Tibial nerve (tissue), 4 donors: ENCODE measurements around the gene GRIK3. TPM values are rescaled to one million over a fixed set of nuclear protein-coding genes. Genes with fewer than 3 reads are reported as not detected.

ENCODE experiments used
- DNase-seq, 2 donors: peaks; one replicate each; pipeline ENCODE4 v3.0.0-alpha.2; 2019; ENCODE audit warnings: low spot score in 2 of 2
- H3K27ac ChIP-seq, 4 donors: fragments of 200-600 bp; sonication (generic) in 3 of 4; one replicate each; pipeline ENCODE4 v1.5.1; 2017 to 2019; ENCODE audit warnings: mild to moderate bottlenecking in 1 of 4
- H3K27me3 ChIP-seq, 2 donors: fragments of 200-600 bp; sonication (generic) in 1 of 2; one replicate each; pipeline versions ENCODE4 v1.5.1 to v1.6.0; 2017 to 2019
- H3K36me3 ChIP-seq, 3 donors: fragments of 200-600 bp; sonication (generic); one replicate each; pipeline ENCODE4 v1.5.1; 2018 to 2019
- H3K4me1 ChIP-seq, 4 donors: fragments of 200-600 bp; sonication (generic) in 3 of 4; one replicate each; pipeline ENCODE4 v1.5.1; 2017 to 2019
- H3K4me3 ChIP-seq, 4 donors: fragments of 200-600 bp; sonication (generic) in 3 of 4; one replicate each; pipeline ENCODE4 v1.5.1; 2017 to 2019; ENCODE audit warnings: mild to moderate bottlenecking in 1 of 4, moderate library complexity in 1 of 4
- H3K9me3 ChIP-seq, 4 donors: fragments of 200-600 bp; sonication (generic) in 3 of 4; one replicate each; pipeline ENCODE4 v1.5.1; 2017 to 2019
- EP300 ChIP-seq, 2 donors: sonication (generic); formaldehyde crosslinking; IDR thresholded peaks; one replicate each; pipeline ENCODE4 v1.6.1; 2017; ENCODE audit warnings: antibody characterized with exemption in 2 of 2, mild to moderate bottlenecking in 1 of 2
- POLR2A ChIP-seq, 2 donors: fragments of 450-650 bp; IDR thresholded peaks; one replicate each; pipeline ENCODE4 v1.6.1; 2017; ENCODE audit warnings: antibody characterized with exemption in 2 of 2, mild to moderate bottlenecking in 2 of 2, moderate library complexity in 2 of 2
- WGBS, 2 donors: methylation state at CpG; one replicate each; pipeline ENCODE4 v1.1.5; 2018; 5-methylcytosine and 5-hydroxymethylcytosine counted together
- total RNA-seq, 4 donors: library from RNA; depleted of rRNA; stranded (reverse); fragments of >200 nt; gene quantifications; one replicate each; pipeline ENCODE4 v1.1.0, GENCODE V29; 2016
- TF ChIP-seq, protein P1 (sequence below), 5 experiments: fragments of 200-600 bp in 3 of 5; fragments of 450-650 bp in 2 of 5; sonication (generic) in 3 of 5; IDR thresholded peaks; one replicate each; pipeline ENCODE4 v1.5.1; 2016 to 2019; ENCODE audit warnings: antibody characterized with exemption in 5 of 5, mild to moderate bottlenecking in 3 of 5, moderate library complexity in 2 of 5

The GRIK3 gene
- total RNA-seq, 4 donors from 2014 or later: 12.8 to 26.2 (median 21.7) TPM

DNA sequence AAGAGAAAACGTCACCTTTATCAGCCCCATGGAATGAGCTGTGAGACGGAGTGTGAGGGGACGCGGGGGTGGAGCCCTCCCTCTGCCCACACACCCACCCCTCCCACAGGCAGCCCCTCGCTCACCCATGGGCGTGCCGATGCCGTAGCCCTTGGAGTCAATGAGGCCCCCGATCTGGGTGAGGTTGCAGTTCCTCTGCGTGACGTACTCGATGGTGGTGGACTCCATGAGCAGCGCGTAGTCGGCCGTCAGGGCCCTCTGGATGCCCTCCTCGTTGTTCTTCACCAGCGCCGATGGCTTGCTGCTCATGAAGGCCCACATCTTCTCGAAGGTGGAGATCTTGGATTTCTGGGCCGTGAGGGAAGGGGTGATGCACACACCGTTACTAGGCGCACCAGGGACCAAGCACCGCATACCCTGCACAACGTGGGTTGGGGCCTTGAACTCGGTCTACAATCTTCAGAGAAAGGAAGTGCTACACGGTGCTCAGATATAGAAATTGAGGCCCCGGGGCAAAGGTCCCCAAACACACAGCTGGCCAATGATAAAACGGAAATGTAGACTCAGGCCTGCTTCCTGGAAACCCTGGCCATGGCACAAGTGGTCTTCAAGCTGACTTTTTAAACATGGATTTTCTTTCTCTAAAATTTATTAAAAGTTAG lies 228.2 kb downstream of the GRIK3 start:
- no peak for TF ChIP-seq POLR2A (IDR thresholded peaks at IDR 0.05)
- TF ChIP-seq, protein P1, sequence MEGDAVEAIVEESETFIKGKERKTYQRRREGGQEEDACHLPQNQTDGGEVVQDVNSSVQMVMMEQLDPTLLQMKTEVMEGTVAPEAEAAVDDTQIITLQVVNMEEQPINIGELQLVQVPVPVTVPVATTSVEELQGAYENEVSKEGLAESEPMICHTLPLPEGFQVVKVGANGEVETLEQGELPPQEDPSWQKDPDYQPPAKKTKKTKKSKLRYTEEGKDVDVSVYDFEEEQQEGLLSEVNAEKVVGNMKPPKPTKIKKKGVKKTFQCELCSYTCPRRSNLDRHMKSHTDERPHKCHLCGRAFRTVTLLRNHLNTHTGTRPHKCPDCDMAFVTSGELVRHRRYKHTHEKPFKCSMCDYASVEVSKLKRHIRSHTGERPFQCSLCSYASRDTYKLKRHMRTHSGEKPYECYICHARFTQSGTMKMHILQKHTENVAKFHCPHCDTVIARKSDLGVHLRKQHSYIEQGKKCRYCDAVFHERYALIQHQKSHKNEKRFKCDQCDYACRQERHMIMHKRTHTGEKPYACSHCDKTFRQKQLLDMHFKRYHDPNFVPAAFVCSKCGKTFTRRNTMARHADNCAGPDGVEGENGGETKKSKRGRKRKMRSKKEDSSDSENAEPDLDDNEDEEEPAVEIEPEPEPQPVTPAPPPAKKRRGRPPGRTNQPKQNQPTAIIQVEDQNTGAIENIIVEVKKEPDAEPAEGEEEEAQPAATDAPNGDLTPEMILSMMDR (IDR thresholded peaks at IDR 0.05): no peak
- TF ChIP-seq EP300 (IDR thresholded peaks at IDR 0.05): no peak
- Histone ChIP-seq H3K4me1 (no peaks in the 10 kb centered on the region), H3K27me3 (no peaks in the 10 kb centered on the region), H3K36me3 (peaks cover 0 to 56% (median 0%) of the 10 kb centered on the region in 3 donors), H3K9me3 (no peaks in the 10 kb centered on the region), H3K27ac (no peak overlapping the region), H3K4me3 (no peak overlapping the region)
- DNase-seq: no peak
- WGBS, 2 donors: 87 to 88% methylated on average over 29 of the region's 29 CpGs

DNA sequence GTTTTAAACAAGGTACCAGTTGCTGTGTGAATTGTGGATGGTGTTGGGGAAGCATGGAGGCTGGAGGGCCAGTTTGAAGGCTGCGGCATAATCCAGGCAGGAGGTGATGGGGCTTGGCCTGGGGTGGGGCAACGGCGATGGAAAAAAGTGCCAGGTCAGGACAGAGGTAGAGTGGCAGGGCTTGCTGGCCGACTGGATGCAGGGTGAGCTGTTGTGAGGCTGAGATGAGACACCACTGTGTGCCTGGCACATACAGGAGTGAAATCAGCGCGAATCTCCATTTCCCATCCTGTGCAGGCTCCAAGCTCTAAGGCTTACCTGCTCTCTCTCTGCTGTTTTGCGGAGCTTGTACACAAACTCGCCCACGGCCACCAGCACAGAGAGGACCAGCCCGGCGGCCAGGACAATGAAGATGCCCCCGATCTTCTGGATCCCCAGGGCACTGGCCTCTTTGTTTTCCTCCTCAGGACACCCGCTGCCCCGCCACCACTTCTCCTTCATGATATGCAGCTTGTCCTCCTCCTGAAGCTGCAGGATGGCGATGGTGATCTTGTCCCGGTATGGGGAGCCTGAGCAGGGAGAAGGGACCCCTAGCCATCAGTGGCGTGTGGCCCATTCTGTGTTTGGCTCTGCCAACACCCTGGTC lies 229.5 kb downstream of the GRIK3 start:
- Histone ChIP-seq H3K4me1 (no peaks in the 10 kb centered on the region), H3K36me3 (peaks cover 0 to 59% (median 0%) of the 10 kb centered on the region in 3 donors), H3K27me3 (no peaks in the 10 kb centered on the region), H3K9me3 (no peaks in the 10 kb centered on the region), H3K4me3 (no peak overlapping the region), H3K27ac (no peak overlapping the region)
- WGBS, 2 donors: 91 to 92% methylated on average over 17 of the region's 17 CpGs
- no peak for DNase-seq
- TF ChIP-seq, protein P1 (IDR thresholded peaks at IDR 0.05): no peak
- no peak for TF ChIP-seq EP300 (IDR thresholded peaks at IDR 0.05)
- no peak for TF ChIP-seq POLR2A (IDR thresholded peaks at IDR 0.05)

DNA sequence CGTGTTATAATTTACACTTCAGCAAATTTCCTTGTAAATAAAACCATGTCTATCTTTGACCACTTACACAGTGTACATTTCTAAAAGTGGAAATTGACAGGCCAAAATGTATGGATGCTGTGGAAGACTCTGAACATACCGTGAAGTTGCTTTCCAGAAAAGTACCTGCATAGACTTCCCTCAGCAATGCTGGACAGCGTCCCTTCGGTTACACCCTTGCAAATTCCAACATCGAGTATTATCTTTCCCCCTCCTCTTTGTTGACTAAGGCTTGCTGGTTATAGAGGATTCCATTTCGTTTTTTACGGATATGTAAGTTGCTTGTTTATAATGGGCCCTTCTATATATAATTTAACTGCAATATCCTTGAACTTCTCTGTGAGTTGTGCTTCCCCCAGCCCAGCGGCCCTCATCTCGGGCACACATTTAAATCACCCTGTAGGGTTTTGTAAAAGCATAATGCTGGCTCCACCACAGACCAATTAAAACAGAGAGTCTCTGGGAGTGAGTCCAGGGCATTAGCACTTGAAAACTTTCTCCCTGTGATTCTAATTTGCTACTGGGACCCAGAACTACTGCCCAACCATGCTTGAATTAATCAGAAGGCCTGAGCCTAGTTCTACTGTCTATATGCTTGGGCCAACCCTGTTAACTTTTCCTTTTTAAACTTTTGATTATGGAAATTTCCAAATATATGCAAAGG lies 230.3 kb downstream of the GRIK3 start:
- Histone ChIP-seq H3K27ac (no peak overlapping the region), H3K27me3 (no peaks in the 10 kb centered on the region), H3K4me1 (no peaks in the 10 kb centered on the region), H3K9me3 (no peaks in the 10 kb centered on the region), H3K4me3 (no peak overlapping the region), H3K36me3 (peaks cover 0 to 59% (median 0%) of the 10 kb centered on the region in 3 donors)
- TF ChIP-seq POLR2A (IDR thresholded peaks at IDR 0.05) (no peak), EP300 (IDR thresholded peaks at IDR 0.05) (no peak)
- TF ChIP-seq, protein P1 (IDR thresholded peaks at IDR 0.05): no peak
- WGBS, 2 donors: 64 to 69% methylated on average over 9 of the region's 9 CpGs
- DNase-seq: no peak

DNA sequence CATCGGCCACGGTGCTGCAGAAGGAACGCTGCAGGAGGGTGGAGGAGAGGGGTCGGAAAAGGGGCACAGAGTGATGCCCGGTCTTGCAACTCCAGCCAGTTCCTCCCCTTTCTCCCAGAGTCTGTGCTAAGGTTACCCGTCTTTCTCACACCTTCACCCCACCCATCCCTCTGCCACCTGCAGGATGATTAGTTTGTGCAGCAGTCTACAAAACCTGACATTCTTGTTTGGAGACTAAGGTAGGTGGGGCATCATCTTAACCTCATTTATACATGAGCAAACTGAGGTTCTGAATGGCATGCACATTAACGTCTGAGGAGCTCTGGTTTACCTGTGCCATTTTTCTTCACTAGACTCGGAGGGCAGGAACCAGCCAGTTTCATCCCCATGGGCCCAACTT lies 232.3 kb downstream of the GRIK3 start:
- H3K36me3 ChIP-seq: peaks cover 0 to 51% (median 0%) of the 10 kb centered on the region in 3 donors
- H3K4me3 ChIP-seq: no peak overlapping the region
- 91 to 94% methylated on average over 8 of the region's 8 CpGs for WGBS, 2 donors
- no peaks in the 10 kb centered on the region for H3K4me1 ChIP-seq
- H3K27me3 ChIP-seq: no peaks in the 10 kb centered on the region
- TF ChIP-seq EP300 (IDR thresholded peaks at IDR 0.05): no peak
- no peak for TF ChIP-seq POLR2A (IDR thresholded peaks at IDR 0.05)
- TF ChIP-seq, protein P1 (IDR thresholded peaks at IDR 0.05): no peak
- no peak for DNase-seq
- no peaks in the 10 kb centered on the region for H3K9me3 ChIP-seq
- no peak overlapping the region for H3K27ac ChIP-seq

DNA sequence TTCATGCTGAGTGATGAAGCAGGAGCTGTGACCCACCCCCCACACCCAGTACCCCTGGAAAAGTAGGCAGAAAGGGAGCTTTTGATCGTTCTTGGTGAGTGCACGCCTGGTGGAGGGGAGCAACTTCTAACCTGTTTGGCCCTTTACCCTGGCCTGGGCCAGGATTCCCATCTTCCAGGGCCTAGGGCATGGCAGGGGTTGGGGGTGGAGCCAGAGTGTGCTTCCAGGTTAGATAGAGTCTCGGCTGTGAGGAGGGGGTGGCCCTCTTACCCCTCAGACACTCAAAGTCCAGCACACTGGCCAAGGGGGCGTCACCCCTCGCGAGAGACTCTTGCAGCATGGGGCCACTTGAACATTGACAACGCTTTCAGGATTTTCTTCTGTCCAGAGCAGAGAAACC lies 236.6 kb downstream of the GRIK3 start:
- no peak overlapping the region for H3K27ac ChIP-seq
- no peaks in the 10 kb centered on the region for H3K9me3 ChIP-seq
- 58 to 69% methylated on average over 6 to 7 of the region's 7 CpGs for WGBS, 2 donors
- H3K4me1 ChIP-seq: no peaks in the 10 kb centered on the region
- H3K36me3 ChIP-seq: peaks cover 0 to 18% (median 0%) of the 10 kb centered on the region in 3 donors
- no peak overlapping the region for H3K4me3 ChIP-seq
- no peaks in the 10 kb centered on the region for H3K27me3 ChIP-seq
- TF ChIP-seq, protein P1 (IDR thresholded peaks at IDR 0.05): no peak
- TF ChIP-seq EP300 (IDR thresholded peaks at IDR 0.05): no peak
- DNase-seq: no peak
